WTC11 (cell line): ENCODE measurements around the gene HILPDA.
"Not testable (repeated sequence)": the region's sequence is repeated elsewhere in the genome, so short reads cannot be mapped to it uniquely, and the experiment has no call there.

Experiments
- CREB1 ChIP-seq: sonication (generic); formaldehyde crosslinking; IDR thresholded peaks from 2 replicates; pipeline ENCODE4 v1.8.0; 2023; ENCODE audit warnings: mild to moderate bottlenecking, missing genetic modification reagents
- CREM ChIP-seq: sonication (generic); formaldehyde crosslinking; IDR thresholded peaks from 2 replicates; pipeline ENCODE4 v1.8.1; 2022; ENCODE audit warnings: mild to moderate bottlenecking, missing genetic modification reagents, moderate library complexity
- CTCF ChIP-seq: fragments of 200-600 bp; IDR thresholded peaks from 2 replicates; pipeline ENCODE4 v1.8.0; 2022; ENCODE audit warnings: antibody characterized with exemption
- ESRRA ChIP-seq: sonication (generic); formaldehyde crosslinking; IDR thresholded peaks from 2 replicates; pipeline ENCODE4 v1.8.1; 2022; ENCODE audit warnings: mild to moderate bottlenecking, missing genetic modification reagents, borderline replicate concordance
- FOXJ3 ChIP-seq: sonication (generic); formaldehyde crosslinking; IDR thresholded peaks from 2 replicates; pipeline ENCODE4 v1.9.0; 2021; ENCODE audit warnings: missing genetic modification reagents, mild to moderate bottlenecking, borderline replicate concordance
- JUN ChIP-seq: sonication (generic); formaldehyde crosslinking; IDR thresholded peaks from 2 replicates; pipeline ENCODE4 v1.8.0; 2023; ENCODE audit warnings: mild to moderate bottlenecking, missing genetic modification reagents
- NR2C2 ChIP-seq: sonication (generic); formaldehyde crosslinking; IDR thresholded peaks from 2 replicates; pipeline ENCODE4 v1.8.0; 2022; ENCODE audit warnings: mild to moderate bottlenecking, missing genetic modification reagents
- SMAD4 ChIP-seq: sonication (generic); formaldehyde crosslinking; IDR thresholded peaks from 2 replicates; pipeline ENCODE4 v1.8.0; 2022; ENCODE audit warnings: mild to moderate bottlenecking, missing genetic modification reagents
- STAT6 ChIP-seq: sonication (generic); formaldehyde crosslinking; conservative IDR thresholded peaks from 2 replicates; pipeline ENCODE4 v1.8.1; 2023; ENCODE audit warnings: mild to moderate bottlenecking, low read depth, missing genetic modification reagents, moderate library complexity
- USF2 ChIP-seq: sonication (generic); formaldehyde crosslinking; IDR thresholded peaks from 2 replicates; pipeline ENCODE4 v1.8.1; 2023; ENCODE audit warnings: mild to moderate bottlenecking, missing genetic modification reagents, moderate library complexity
- ZNF232 ChIP-seq: sonication (generic); formaldehyde crosslinking; IDR thresholded peaks from 2 replicates; pipeline ENCODE4 v1.8.0; 2022; ENCODE audit warnings: mild to moderate bottlenecking, missing genetic modification reagents
- TF ChIP-seq, protein P1 (sequence below): sonication (generic); formaldehyde crosslinking; IDR thresholded peaks from 2 replicates; pipeline ENCODE4 v1.8.0; 2023; ENCODE audit warnings: missing genetic modification reagents

DNA sequence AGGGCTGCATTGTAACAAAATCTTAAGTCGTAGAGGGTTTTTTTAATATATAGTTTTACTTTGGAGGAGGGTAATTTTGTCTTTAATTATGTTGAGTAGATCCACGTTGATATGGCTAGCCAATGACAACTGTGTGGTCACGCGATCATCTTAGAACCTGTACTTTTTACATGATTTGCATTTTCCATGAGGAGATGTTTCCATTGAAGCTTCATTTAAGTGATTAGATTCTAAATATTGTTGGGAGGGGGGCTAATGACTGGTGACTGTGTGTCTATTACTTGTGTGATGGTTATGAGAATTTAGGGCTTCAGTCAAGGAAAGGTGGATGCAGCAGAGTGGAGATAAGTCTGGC lies 21.6 kb downstream of the HILPDA start:
- TF ChIP-seq FOXJ3 (CRISPR knock-in tag); JUN (CRISPR knock-in tag); CTCF; CREM (CRISPR knock-in tag); ZNF232 (CRISPR knock-in tag); USF2 (CRISPR knock-in tag); ESRRA (CRISPR knock-in tag); SMAD4; CREB1; STAT6 (CRISPR knock-in tag); NR2C2 (CRISPR knock-in tag): not testable (repeated sequence)
- TF ChIP-seq, protein P1, sequence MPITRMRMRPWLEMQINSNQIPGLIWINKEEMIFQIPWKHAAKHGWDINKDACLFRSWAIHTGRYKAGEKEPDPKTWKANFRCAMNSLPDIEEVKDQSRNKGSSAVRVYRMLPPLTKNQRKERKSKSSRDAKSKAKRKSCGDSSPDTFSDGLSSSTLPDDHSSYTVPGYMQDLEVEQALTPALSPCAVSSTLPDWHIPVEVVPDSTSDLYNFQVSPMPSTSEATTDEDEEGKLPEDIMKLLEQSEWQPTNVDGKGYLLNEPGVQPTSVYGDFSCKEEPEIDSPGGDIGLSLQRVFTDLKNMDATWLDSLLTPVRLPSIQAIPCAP (CRISPR knock-in tag) = not testable (repeated sequence)
